Measurements from ENCODE around the gene CBLN3.

CBLN3 gene

GRCh38 chr14:24438223-24439097, 9.0 kb upstream of the CBLN3 start:
- no peak for DNase-seq

GRCh38 chr14:24437736-24438067, 8.2 kb upstream of the CBLN3 start:
- DNase-seq, result no peak

GRCh38 chr14:24437020-24437735, 7.7 kb upstream of the CBLN3 start:
- DNase-seq, result no peak

- DNase-seq, result peak; percentile 46
Observed at GRCh38 chr14:24436355-24437019, 7.0 kb upstream of the CBLN3 start.

GRCh38 chr14:24435998-24436354, 6.5 kb upstream of the CBLN3 start:
- DNase-seq, result no peak

- no peak for DNase-seq
Observed at GRCh38 chr14:24435192-24435810, 5.8 kb upstream of the CBLN3 start.

- no peak for DNase-seq
Observed at GRCh38 chr14:24434676-24435075, 5.2 kb upstream of the CBLN3 start.

GRCh38 chr14:24434036-24434435, 4.6 kb upstream of the CBLN3 start:
- DNase-seq, result no peak

GRCh38 chr14:24432259-24433131, 3.0 kb upstream of the CBLN3 start:
- DNase-seq, result no peak

- DNase-seq, result peak; percentile 96
Observed at GRCh38 chr14:24431569-24432258, 2.2 kb upstream of the CBLN3 start.

- peak; percentile 81 for DNase-seq
Observed at GRCh38 chr14:24430682-24431568, 1.5 kb upstream of the CBLN3 start.

- DNase-seq, result peak; percentile 78
Observed at GRCh38 chr14:24430143-24430681, 744 bp upstream of the CBLN3 start.

- no peak for DNase-seq
Observed at GRCh38 chr14:24428628-24429394, 657 bp downstream of the CBLN3 start.

GRCh38 chr14:24427537-24428508, 1.6 kb downstream of the CBLN3 start:
- DNase-seq, result no peak

- DNase-seq, result no peak
Observed at GRCh38 chr14:24426912-24427536, 2.4 kb downstream of the CBLN3 start.

GRCh38 chr14:24426150-24426911, 3.1 kb downstream of the CBLN3 start:
- DNase-seq, result no peak

- DNase-seq, result no peak
Observed at GRCh38 chr14:24425704-24426103, 3.8 kb downstream of the CBLN3 start.
